HCT116 (cell line): ENCODE data around the gene BRICD5. TPM values are rescaled to one million over a fixed set of nuclear protein-coding genes. Genes with fewer than 3 reads are reported as not detected.
A peak's percentile ranks its signal among the peaks of the same experiment; 100 is the strongest.

ENCODE experiments used
- ATAC-seq: fragments of 200-7000 bp; cut with Tn5 transposase; 2 replicates; pipeline ENCODE4 v1.9.1; 2020; ENCODE audit warnings: mild to moderate bottlenecking, moderate library complexity
- BruUV-seq: library from RNA; stranded (reverse); fragments of 400-500 nt; replicated peaks from 2 replicates; lab custom pipeline; 2021; lab: Mats Ljungman, UMichigan
- CTCF ChIA-PET: fragments of 300-600 bp; sonication (Branson Sonifier 250); formaldehyde crosslinking; loops from one replicate; lab custom pipeline; 2021; ENCODE audit warnings: antibody characterized with exemption; lab: Charles Lee
- POLR2A ChIA-PET: fragments of 300-600, 350-600 bp; sonication (Branson Sonifier 250); formaldehyde crosslinking; loops from one replicate; lab custom pipeline; 2021; ENCODE audit warnings: antibody characterized with exemption; lab: Charles Lee
- RAD21 ChIA-PET, 2 experiments: fragments of 300-600 bp; sonication (Branson Sonifier 250); formaldehyde crosslinking; loops; one replicate each; lab custom pipeline; 2023; ENCODE audit warnings: low total read pairs in 2 of 2; ENCODE audit not compliant: uncharacterized antibody in 2 of 2, unreplicated experiment in 2 of 2, low non-redundant PET in 1 of 2; lab: Charles Lee
- DNase-seq: peaks from one replicate; pipeline ENCODE4 v3.0.0-alpha.2; 2010; ENCODE audit warnings: low read depth, low spot score
- H2AFZ ChIP-seq: fragments of 200-600 bp; shearing (Covaris generic), sonication (generic); 2 replicates; pipeline ENCODE4 v1.6.1; 2017; ENCODE audit warnings: low read depth, mixed run types, mixed read lengths, antibody characterized with exemption, low read length; ENCODE audit not compliant: poor library complexity, severe bottlenecking
- H3K27ac ChIP-seq: 2 replicates; pipeline ENCODE4 v1.5.1; 2012; ENCODE audit warnings: low read depth, low read length
- H3K27me3 ChIP-seq: fragments of 200-600 bp; sonication (generic); 2 replicates; pipeline ENCODE4 v1.6.1; 2016; ENCODE audit warnings: mixed run types, low read length, mixed read lengths; ENCODE audit not compliant: insufficient read depth
- H3K36me3 ChIP-seq, 2 experiments: fragments of 200-500 bp in 1 of 2; fragments of 200-600 bp in 1 of 2; sonication (Bioruptor generic) in 1 of 2; sonication (generic) in 1 of 2; 2 replicates each; pipeline versions ENCODE4 v1.5.1 to v1.6.1; 2014 to 2016; ENCODE audit warnings: low read length in 2 of 2, inconsistent platforms in 1 of 2, mixed read lengths in 1 of 2, mixed run types in 1 of 2; ENCODE audit not compliant: insufficient read depth in 2 of 2, control insufficient read depth in 1 of 2
- H3K4me1 ChIP-seq, 2 experiments: fragments of 200-600 bp in 1 of 2; sonication (generic) in 1 of 2; 2 replicates each; pipeline versions ENCODE4 v1.5.1 to v1.6.1; 2012 to 2017; ENCODE audit warnings: low read length in 2 of 2, inconsistent platforms in 1 of 2, mild to moderate bottlenecking in 1 of 2, mixed read lengths in 1 of 2, mixed run types in 1 of 2, moderate library complexity in 1 of 2; ENCODE audit not compliant: insufficient read depth in 2 of 2, control insufficient read depth in 1 of 2
- H3K4me2 ChIP-seq: fragments of 200-600 bp; sonication (generic); 2 replicates; pipeline ENCODE4 v1.6.1; 2017; ENCODE audit warnings: mixed run types, low read length, mixed read lengths
- H3K4me3 ChIP-seq, 2 experiments: fragments of 200-600 bp in 1 of 2; sonication (generic) in 1 of 2; replicated peaks in 1 of 2; 2 replicates each; pipeline ENCODE4 v1.5.1; 2011 to 2016; ENCODE audit warnings: low read length in 2 of 2, control low read depth in 1 of 2, low read depth in 1 of 2, mild to moderate bottlenecking in 1 of 2, mixed read lengths in 1 of 2, mixed run types in 1 of 2
- H3K79me2 ChIP-seq: fragments of 200-600 bp; sonication (generic); 2 replicates; pipeline ENCODE4 v1.6.1; 2017; ENCODE audit warnings: mild to moderate bottlenecking, mixed run types, low read length, moderate library complexity, mixed read lengths; ENCODE audit not compliant: insufficient read depth
- H3K9ac ChIP-seq: fragments of 200-600 bp; sonication (generic); 2 replicates; pipeline ENCODE4 v1.6.1; 2016; ENCODE audit warnings: low read length, mixed read lengths
- H3K9me2 ChIP-seq: fragments of 200-600 bp; sonication (generic), shearing (Covaris generic); 2 replicates; pipeline ENCODE4 v1.6.1; 2017; ENCODE audit warnings: mixed run types, mild to moderate bottlenecking, moderate library complexity; ENCODE audit not compliant: insufficient read depth
- H3K9me3 ChIP-seq, 2 experiments: fragments of 200-500 bp in 1 of 2; fragments of 200-600 bp in 1 of 2; sonication (Bioruptor generic) in 1 of 2; sonication (generic) in 1 of 2; 2 replicates each; pipeline ENCODE4 v1.6.1; 2014 to 2017; ENCODE audit warnings: low read length in 2 of 2, mixed read lengths in 2 of 2, inconsistent platforms in 1 of 2, low read depth in 1 of 2, mild to moderate bottlenecking in 1 of 2, mixed run types in 1 of 2, moderate library complexity in 1 of 2; ENCODE audit not compliant: control insufficient read depth in 1 of 2, insufficient read depth in 1 of 2
- H4K20me1 ChIP-seq: fragments of 200-600 bp; sonication (generic), shearing (Covaris generic); 2 replicates; pipeline ENCODE4 v1.6.1; 2017; ENCODE audit warnings: mixed run types, mild to moderate bottlenecking, moderate library complexity; ENCODE audit not compliant: insufficient read depth
- CEBPB ChIP-seq: IDR thresholded peaks from 2 replicates; pipeline ENCODE4 v1.6.1; 2012; ENCODE audit warnings: low read depth
- CTCF ChIP-seq, 3 experiments: fragments of 200-600 bp in 1 of 3; sonication (generic) in 1 of 3; IDR thresholded peaks in 2 of 3; conservative IDR thresholded peaks in 1 of 3; 2 replicates each; pipeline ENCODE4 v1.5.1; 2012 to 2017; ENCODE audit warnings: low read depth in 2 of 3, low read length in 2 of 3, antibody characterized with exemption in 1 of 3, borderline replicate concordance in 1 of 3, control low read depth in 1 of 3, mild to moderate bottlenecking in 1 of 3, mixed read lengths in 1 of 3, mixed run types in 1 of 3, moderate library complexity in 1 of 3; ENCODE audit not compliant: insufficient read depth in 1 of 3
- EGR1 ChIP-seq: IDR thresholded peaks from 2 replicates; pipeline ENCODE4 v1.6.1; 2012; ENCODE audit warnings: low read depth
- EZH2phosphoT487 ChIP-seq: fragments of 200-600 bp; IDR thresholded peaks from 2 replicates; pipeline ENCODE4 v1.6.1; 2018; ENCODE audit warnings: antibody characterized with exemption, borderline replicate concordance
- FOSL1 ChIP-seq: IDR thresholded peaks from 2 replicates; pipeline ENCODE4 v1.6.1; 2012; ENCODE audit warnings: low read depth
- MAX ChIP-seq: IDR thresholded peaks from 2 replicates; pipeline ENCODE4 v1.6.1; 2012
- POLR2A ChIP-seq: IDR thresholded peaks from 2 replicates; pipeline ENCODE4 v1.7.0; 2011; ENCODE audit warnings: borderline replicate concordance; ENCODE audit not compliant: insufficient read depth, insufficient read length; ENCODE audit errors: extremely low read depth
- RAD21 ChIP-seq: IDR thresholded peaks from 2 replicates; pipeline ENCODE4 v1.6.1; 2012; ENCODE audit warnings: low read depth, mild to moderate bottlenecking
- REST ChIP-seq: IDR thresholded peaks from 2 replicates; pipeline ENCODE4 v1.6.1; 2012; ENCODE audit warnings: low read depth
- SP1 ChIP-seq: IDR thresholded peaks from 2 replicates; pipeline ENCODE4 v1.6.1; 2012; ENCODE audit warnings: low read depth
- YY1 ChIP-seq: IDR thresholded peaks from 2 replicates; pipeline ENCODE4 v1.6.1; 2011; ENCODE audit warnings: low read length, low read depth, moderate library complexity, mild to moderate bottlenecking; ENCODE audit not compliant: insufficient replicate concordance; ENCODE audit errors: extremely low read depth
- ZNF274 ChIP-seq: fragments of 200-500 bp; sonication (Bioruptor generic); IDR thresholded peaks from 2 replicates; pipeline ENCODE4 v1.6.1; 2014; ENCODE audit warnings: mild to moderate bottlenecking, low read depth, low read length, inconsistent platforms
- intact Hi-C: fragments of 100-400 bp; cut with micrococcal nuclease; formaldehyde crosslinking; loops from 2 replicates; pipeline ENCODE4 v1.10.0; 2022
- total RNA-seq: library from RNA; stranded (reverse); gene quantifications from one replicate; pipeline ENCODE4 v1.2.1, GENCODE V29; 2021; ENCODE audit not compliant: unreplicated experiment

The BRICD5 gene
- total RNA-seq, 1 experiment from 2014 or later, result 9.8 TPM

GRCh38 chr16:2212362-2213324 lies 2.0 kb upstream of the BRICD5 start:
- H3K79me2 ChIP-seq, result peaks cover 37% of the 10 kb centered on the region
- RAD21 ChIA-PET, result no interaction called here
- ATAC-seq, result no peak
- TSS peak; percentile 82 for BruUV-seq
- TF ChIP-seq MAX, result no peak
- TF ChIP-seq YY1, result no peak
- no peak for TF ChIP-seq EZH2phosphoT487
- TF ChIP-seq POLR2A, result peak; percentile 34
- TF ChIP-seq, all 23 proteins: peak for 1
- POLR2A ChIA-PET, result no interaction called here
- Histone ChIP-seq H3K27ac (peak overlapping the region; percentile 98), H3K4me3 (peak overlapping the region; percentile 62 to 84), H3K9me3 (no peaks in the 10 kb centered on the region), H3K36me3 (peaks cover 2 to 22% of the 10 kb centered on the region in 2 experiments; a peak in 2 of 4 replicates), H3K9me2 (no peaks in the 10 kb centered on the region), H3K4me1 (peaks cover 23 to 37% of the 10 kb centered on the region in 2 experiments), H3K9ac (peak overlapping the region; percentile 92), H3K27me3 (no peaks in the 10 kb centered on the region), H2AFZ (no peak overlapping the region), H3K4me2 (peak overlapping the region; percentile 99), H4K20me1 (peaks cover 9% of the 10 kb centered on the region; the same call in 1 of the 2 replicates)
- CTCF ChIA-PET, result no interaction called here
- no peak for DNase-seq
- intact Hi-C loops, result no loop called here

- CTCF ChIA-PET, result no interaction called here
- Histone ChIP-seq H3K27ac (peak overlapping the region; percentile 98), H3K4me1 (peaks cover 23 to 38% of the 10 kb centered on the region in 2 experiments), H3K9ac (peak overlapping the region; percentile 92), H3K4me3 (no peak overlapping the region), H3K79me2 (peaks cover 39% of the 10 kb centered on the region), H4K20me1 (peaks cover 9% of the 10 kb centered on the region; the same call in 1 of the 2 replicates), H3K36me3 (peaks cover 4 to 29% of the 10 kb centered on the region in 2 experiments; a peak in 3 of 4 replicates), H3K9me2 (no peaks in the 10 kb centered on the region), H3K9me3 (no peaks in the 10 kb centered on the region), H2AFZ (no peak overlapping the region), H3K4me2 (peak overlapping the region; percentile 99), H3K27me3 (no peaks in the 10 kb centered on the region)
- DNase-seq (no peak), ATAC-seq (no peak)
- RAD21 ChIA-PET, result no interaction called here
- POLR2A ChIA-PET, result no interaction called here
- no TSS peak for BruUV-seq
- intact Hi-C loops, result no loop called here
- TF ChIP-seq MAX, result no peak
- no peak for TF ChIP-seq YY1
- TF ChIP-seq CTCF (IDR thresholded peaks at IDR 0.05 in 2 of 3, conservative IDR thresholded peaks at IDR 0.05 in 1 of 3; ENCODE audit: borderline replicate concordance in 1 of 3, insufficient read depth in 1 of 3, low read depth in 2 of 3, low read length in 2 of 3), result no peak
- no peak for TF ChIP-seq REST
- TF ChIP-seq FOSL1, result no peak
- TF ChIP-seq SP1, result no peak
- no peak for TF ChIP-seq CEBPB
- no peak for TF ChIP-seq EGR1
- no peak for TF ChIP-seq RAD21
- TF ChIP-seq ZNF274, result no peak
Measured at GRCh38 chr16:2211923-2212347, 1.3 kb upstream of the BRICD5 start.
